GM13976 (cell line): Measurements from ENCODE around the gene ATP10A.

Experiments used
- DNase-seq: peaks from one replicate; pipeline ENCODE4 v3.0.0; 2012; ENCODE audit warnings: low spot score
- CTCF ChIP-seq: IDR thresholded peaks from 2 replicates; pipeline ENCODE4 v1.5.1; 2012; ENCODE audit warnings: borderline replicate concordance, mild to moderate bottlenecking; ENCODE audit not compliant: insufficient read depth; ENCODE audit errors: extremely low read depth, missing control alignments, control extremely low read depth
- in situ Hi-C: fragments of 300-500 bp; cut with MboI; formaldehyde crosslinking; loops from one replicate; pipeline ENCODE4 v1.12.0; 2022; ENCODE audit warnings: low sequenced_read_pairs, mixed read lengths, inconsistent platforms; ENCODE audit not compliant: unreplicated experiment

The ATP10A gene

GRCh38 chr15:25787381-25787780, 75.7 kb downstream of the ATP10A start:
- DNase-seq: no peak
- in situ Hi-C loops: no loop called here
- TF ChIP-seq CTCF: no peak

- TF ChIP-seq CTCF: no peak
- in situ Hi-C loops: no loop called here
- no peak for DNase-seq
These were observed 77.1 kb downstream of the ATP10A start for GRCh38 chr15:25786040-25786439.

GRCh38 chr15:25785641-25786025, 77.5 kb downstream of the ATP10A start:
- TF ChIP-seq CTCF: no peak
- in situ Hi-C loops: no loop called here
- DNase-seq: no peak

GRCh38 chr15:25784876-25785640, 78.1 kb downstream of the ATP10A start:
- no peak for DNase-seq
- no peak for TF ChIP-seq CTCF
- in situ Hi-C loops: no loop called here

GRCh38 chr15:25783607-25784540, 79.3 kb downstream of the ATP10A start:
- no peak for DNase-seq
- in situ Hi-C loops: no loop called here

More at GRCh38 chr15:25783607-25784540, 79.3 kb downstream of the ATP10A start:
- no peak for TF ChIP-seq CTCF
